Measurements from ENCODE around the gene ARID5B.

Gene ARID5B

GRCh38 chr10:61964949-61965702 lies 63.6 kb downstream of the ARID5B start:
- no peak for TF ChIP-seq CTCF (conservative IDR thresholded peaks at IDR 0.05; ENCODE audit: low read depth, low read length)
- Histone ChIP-seq H3K9ac (no peak overlapping the region), H3K27ac (no peak overlapping the region), H3K4me1 (ENCODE audit: low read depth, poor library complexity, severe bottlenecking) (no peaks in the 10 kb centered on the region), H3K27me3 (ENCODE audit: insufficient read depth, low read depth) (no peaks in the 10 kb centered on the region), H4K20me1 (ENCODE audit: insufficient read depth) (no peaks in the 10 kb centered on the region), H2AFZ (ENCODE audit: low read depth) (no peak overlapping the region), H3K4me2 (no peak overlapping the region), H3K79me2 (ENCODE audit: insufficient read depth, low read depth) (no peaks in the 10 kb centered on the region), H3K4me3 (IDR thresholded peaks at IDR 0.05; ENCODE audit: insufficient read depth, low read depth, low read length) (no peak overlapping the region), H3K36me3 (ENCODE audit: insufficient read depth) (no peaks in the 10 kb centered on the region)

GRCh38 chr10:61965703-61966395 lies 64.3 kb downstream of the ARID5B start:
- Histone ChIP-seq H3K27ac (no peak overlapping the region), H3K27me3 (ENCODE audit: insufficient read depth, low read depth) (no peaks in the 10 kb centered on the region), H3K9ac (no peak overlapping the region), H3K4me1 (ENCODE audit: low read depth, poor library complexity, severe bottlenecking) (no peaks in the 10 kb centered on the region), H3K4me2 (no peak overlapping the region), H3K36me3 (ENCODE audit: insufficient read depth) (no peaks in the 10 kb centered on the region), H3K79me2 (ENCODE audit: insufficient read depth, low read depth) (no peaks in the 10 kb centered on the region), H2AFZ (ENCODE audit: low read depth) (no peak overlapping the region), H3K4me3 (IDR thresholded peaks at IDR 0.05; ENCODE audit: insufficient read depth, low read depth, low read length) (no peak overlapping the region), H4K20me1 (ENCODE audit: insufficient read depth) (no peaks in the 10 kb centered on the region)
- TF ChIP-seq CTCF (conservative IDR thresholded peaks at IDR 0.05; ENCODE audit: low read depth, low read length): no peak

GRCh38 chr10:61967298-61967697 lies 65.8 kb downstream of the ARID5B start:
- Histone ChIP-seq H3K4me1 (ENCODE audit: low read depth, poor library complexity, severe bottlenecking) (no peaks in the 10 kb centered on the region), H4K20me1 (ENCODE audit: insufficient read depth) (no peaks in the 10 kb centered on the region), H2AFZ (ENCODE audit: low read depth) (no peak overlapping the region), H3K27me3 (ENCODE audit: insufficient read depth, low read depth) (no peaks in the 10 kb centered on the region), H3K4me2 (no peak overlapping the region), H3K4me3 (IDR thresholded peaks at IDR 0.05; ENCODE audit: insufficient read depth, low read depth, low read length) (no peak overlapping the region), H3K9ac (no peak overlapping the region), H3K27ac (no peak overlapping the region), H3K36me3 (ENCODE audit: insufficient read depth) (no peaks in the 10 kb centered on the region), H3K79me2 (ENCODE audit: insufficient read depth, low read depth) (no peaks in the 10 kb centered on the region)
- TF ChIP-seq CTCF (conservative IDR thresholded peaks at IDR 0.05; ENCODE audit: low read depth, low read length): no peak

GRCh38 chr10:61970182-61971002 lies 68.9 kb downstream of the ARID5B start:
- no peak for TF ChIP-seq CTCF (conservative IDR thresholded peaks at IDR 0.05; ENCODE audit: low read depth, low read length)
- Histone ChIP-seq H4K20me1 (ENCODE audit: insufficient read depth) (no peaks in the 10 kb centered on the region), H3K4me1 (ENCODE audit: low read depth, poor library complexity, severe bottlenecking) (no peaks in the 10 kb centered on the region), H3K36me3 (ENCODE audit: insufficient read depth) (no peaks in the 10 kb centered on the region), H3K4me2 (no peak overlapping the region), H3K9ac (no peak overlapping the region), H3K4me3 (IDR thresholded peaks at IDR 0.05; ENCODE audit: insufficient read depth, low read depth, low read length) (no peak overlapping the region), H3K27ac (no peak overlapping the region), H2AFZ (ENCODE audit: low read depth) (no peak overlapping the region), H3K79me2 (ENCODE audit: insufficient read depth, low read depth) (no peaks in the 10 kb centered on the region), H3K27me3 (ENCODE audit: insufficient read depth, low read depth) (no peaks in the 10 kb centered on the region)
